ENCODE data around the gene ITM2B. TPM values are rescaled to one million over a fixed set of nuclear protein-coding genes. Genes with fewer than 3 reads are reported as not detected.

ITM2B gene
- total RNA-seq, 1 experiment from 2014 or later, result 179 TPM

DNA sequence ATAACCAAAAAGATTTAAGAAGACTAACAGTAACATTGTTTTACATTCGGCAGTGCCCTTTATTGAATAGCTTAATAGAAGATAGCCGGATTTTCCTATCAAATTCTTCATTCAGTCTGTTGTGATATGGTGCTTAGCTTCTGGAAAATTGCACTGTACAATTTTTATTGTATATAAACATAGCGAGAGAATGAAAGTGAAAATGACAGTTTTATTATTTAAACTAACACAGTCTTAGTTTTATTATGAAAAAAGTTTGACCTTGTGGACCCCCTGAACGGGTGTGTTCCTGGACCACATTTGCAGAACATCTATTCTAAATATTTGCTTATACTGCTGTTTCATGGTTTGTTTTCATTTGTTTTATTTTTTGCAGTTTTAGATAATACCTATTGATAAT lies 8.6 kb downstream of the ITM2B start:
- ChIA-PET CTCF (interaction anchor here (0.6 kb wide), 1 partner anchor 154 kb away, joined by 3 read pairs; no protein-coding TSS in a partner anchor), POLR2A (interaction anchor here (0.6 to 2.0 kb wide), 4 partner anchors 10 to 110 kb away, joined by 3 to 10 read pairs (median 3); partner anchors contain the start of gene RB1)
- no peak for DNase-seq (ENCODE audit: unreplicated experiment)
- TF ChIP-seq, protein P1, sequence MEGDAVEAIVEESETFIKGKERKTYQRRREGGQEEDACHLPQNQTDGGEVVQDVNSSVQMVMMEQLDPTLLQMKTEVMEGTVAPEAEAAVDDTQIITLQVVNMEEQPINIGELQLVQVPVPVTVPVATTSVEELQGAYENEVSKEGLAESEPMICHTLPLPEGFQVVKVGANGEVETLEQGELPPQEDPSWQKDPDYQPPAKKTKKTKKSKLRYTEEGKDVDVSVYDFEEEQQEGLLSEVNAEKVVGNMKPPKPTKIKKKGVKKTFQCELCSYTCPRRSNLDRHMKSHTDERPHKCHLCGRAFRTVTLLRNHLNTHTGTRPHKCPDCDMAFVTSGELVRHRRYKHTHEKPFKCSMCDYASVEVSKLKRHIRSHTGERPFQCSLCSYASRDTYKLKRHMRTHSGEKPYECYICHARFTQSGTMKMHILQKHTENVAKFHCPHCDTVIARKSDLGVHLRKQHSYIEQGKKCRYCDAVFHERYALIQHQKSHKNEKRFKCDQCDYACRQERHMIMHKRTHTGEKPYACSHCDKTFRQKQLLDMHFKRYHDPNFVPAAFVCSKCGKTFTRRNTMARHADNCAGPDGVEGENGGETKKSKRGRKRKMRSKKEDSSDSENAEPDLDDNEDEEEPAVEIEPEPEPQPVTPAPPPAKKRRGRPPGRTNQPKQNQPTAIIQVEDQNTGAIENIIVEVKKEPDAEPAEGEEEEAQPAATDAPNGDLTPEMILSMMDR (IDR thresholded peaks at IDR 0.05; ENCODE audit: unreplicated experiment), result no peak
- H3K27ac Mint-ChIP-seq (ENCODE audit: low read depth, unreplicated experiment), result no peak overlapping the region
- H3K27me3 Mint-ChIP-seq (ENCODE audit: insufficient read depth, unreplicated experiment), result no peaks in the 10 kb centered on the region
- BruUV-seq (replicated peaks), result no TSS peak
- H3K4me1 Mint-ChIP-seq (ENCODE audit: insufficient read depth, unreplicated experiment), result peaks cover 18% of the 10 kb centered on the region
- peaks cover 20% of the 10 kb centered on the region for H3K36me3 Mint-ChIP-seq (ENCODE audit: insufficient read depth, unreplicated experiment)
- intact Hi-C loops (cut with micrococcal nuclease), result no loop called here
- no peak overlapping the region for H3K4me3 Mint-ChIP-seq (ENCODE audit: unreplicated experiment)
- H3K9me3 Mint-ChIP-seq (ENCODE audit: unreplicated experiment), result no peaks in the 10 kb centered on the region

DNA sequence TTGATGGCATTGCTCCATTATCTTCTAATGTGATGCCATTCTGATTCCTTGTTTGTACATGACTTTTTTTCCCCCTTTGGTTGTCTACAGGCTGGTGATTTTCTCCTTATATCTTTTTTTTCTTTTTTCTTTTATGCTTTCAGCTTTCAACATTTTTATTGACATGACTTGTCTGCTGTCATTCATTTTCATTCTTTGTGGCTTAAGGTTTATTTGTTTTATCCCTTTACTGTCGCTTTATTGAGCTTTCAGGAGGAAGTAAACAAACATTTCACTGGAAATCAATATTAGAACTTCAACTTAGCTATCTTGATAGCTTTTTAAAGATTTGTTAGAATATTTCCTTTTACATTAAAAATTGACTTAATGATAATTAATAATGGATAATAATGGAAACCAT lies 9.7 kb downstream of the ITM2B start:
- peaks cover 9% of the 10 kb centered on the region for H3K4me1 Mint-ChIP-seq (ENCODE audit: insufficient read depth, unreplicated experiment)
- TF ChIP-seq, protein P1 (IDR thresholded peaks at IDR 0.05; ENCODE audit: unreplicated experiment), result no peak
- H3K27me3 Mint-ChIP-seq (ENCODE audit: insufficient read depth, unreplicated experiment), result no peaks in the 10 kb centered on the region
- peaks cover 19% of the 10 kb centered on the region for H3K36me3 Mint-ChIP-seq (ENCODE audit: insufficient read depth, unreplicated experiment)
- no peak overlapping the region for H3K4me3 Mint-ChIP-seq (ENCODE audit: unreplicated experiment)
- H3K27ac Mint-ChIP-seq (ENCODE audit: low read depth, unreplicated experiment), result no peak overlapping the region
- no peaks in the 10 kb centered on the region for H3K9me3 Mint-ChIP-seq (ENCODE audit: unreplicated experiment)
- no TSS peak for BruUV-seq (replicated peaks)
- ChIA-PET CTCF (interaction anchor here (0.9 kb wide), 1 partner anchor 115 kb away, joined by 3 read pairs; no protein-coding TSS in a partner anchor), POLR2A (interaction anchor here (1.1 to 2.0 kb wide), 2 partner anchors 60 to 111 kb away, joined by 3 to 10 read pairs; partner anchors contain the start of gene RB1)
- DNase-seq (ENCODE audit: unreplicated experiment), result no peak
- intact Hi-C loops (cut with micrococcal nuclease), result no loop called here

DNA sequence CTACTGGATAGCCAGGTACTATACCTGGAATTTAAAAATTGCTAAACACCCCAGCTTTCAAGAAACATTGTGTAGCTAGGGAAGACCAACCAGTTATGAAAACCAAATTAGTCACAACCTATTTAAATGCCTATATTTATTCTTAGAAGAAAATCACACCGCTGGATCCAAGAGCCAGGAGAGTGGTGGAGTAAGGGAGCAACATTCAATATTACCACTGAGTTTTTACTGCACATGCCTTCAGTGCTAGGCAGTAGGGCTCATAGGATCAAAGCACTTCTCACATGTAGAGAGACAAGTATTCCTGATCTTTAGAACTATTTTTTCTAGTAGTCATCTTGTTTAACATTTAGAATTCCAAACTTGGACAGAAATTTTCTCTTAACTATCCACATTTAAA lies 11.2 kb downstream of the ITM2B start:
- TF ChIP-seq, protein P1 (IDR thresholded peaks at IDR 0.05; ENCODE audit: unreplicated experiment), result no peak
- POLR2A ChIA-PET, result interaction anchor here (2.0 kb wide), 1 partner anchor 9 kb away, joined by 8 read pairs; no protein-coding TSS in a partner anchor
- H3K27me3 Mint-ChIP-seq (ENCODE audit: insufficient read depth, unreplicated experiment), result no peaks in the 10 kb centered on the region
- peaks cover 26% of the 10 kb centered on the region for H3K36me3 Mint-ChIP-seq (ENCODE audit: insufficient read depth, unreplicated experiment)
- H3K4me1 Mint-ChIP-seq (ENCODE audit: insufficient read depth, unreplicated experiment), result peaks cover 9% of the 10 kb centered on the region
- CTCF ChIA-PET, result interaction anchor here (0.9 kb wide), 1 partner anchor 9 kb away, joined by 4 read pairs; no protein-coding TSS in a partner anchor
- no peaks in the 10 kb centered on the region for H3K9me3 Mint-ChIP-seq (ENCODE audit: unreplicated experiment)
- BruUV-seq (replicated peaks), result no TSS peak
- intact Hi-C loops (cut with micrococcal nuclease), result no loop called here
- no peak overlapping the region for H3K27ac Mint-ChIP-seq (ENCODE audit: low read depth, unreplicated experiment)
- no peak overlapping the region for H3K4me3 Mint-ChIP-seq (ENCODE audit: unreplicated experiment)
- DNase-seq (ENCODE audit: unreplicated experiment), result no peak

DNA sequence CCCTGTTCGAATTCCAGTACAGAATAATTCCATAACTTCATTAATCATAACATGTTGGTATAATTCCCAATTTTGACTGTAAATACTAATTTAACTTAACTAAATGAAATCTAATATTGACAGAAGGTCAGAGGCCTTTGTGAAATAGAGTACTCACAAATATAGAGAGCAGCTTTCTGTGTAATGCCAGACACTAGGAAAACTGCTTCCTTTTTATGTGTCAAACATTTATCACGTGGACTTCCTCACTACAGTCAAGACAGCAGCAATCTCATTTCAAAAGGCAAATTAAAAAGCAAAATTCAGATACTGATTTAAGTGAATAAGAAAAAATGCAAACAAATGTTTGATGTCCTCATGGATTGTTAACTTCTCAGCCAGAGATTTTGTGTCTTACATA lies 13.1 kb downstream of the ITM2B start:
- Mint-ChIP-seq H3K9me3 (ENCODE audit: unreplicated experiment) (no peaks in the 10 kb centered on the region), H3K36me3 (ENCODE audit: insufficient read depth, unreplicated experiment) (peaks cover 26% of the 10 kb centered on the region), H3K4me1 (ENCODE audit: insufficient read depth, unreplicated experiment) (peaks cover 9% of the 10 kb centered on the region), H3K4me3 (ENCODE audit: unreplicated experiment) (no peak overlapping the region), H3K27me3 (ENCODE audit: insufficient read depth, unreplicated experiment) (no peaks in the 10 kb centered on the region), H3K27ac (ENCODE audit: low read depth, unreplicated experiment) (no peak overlapping the region)
- ChIA-PET POLR2A (interaction anchor here (0.6 to 3.8 kb wide), 2 partner anchors 9 to 21 kb away, joined by 3 to 17 read pairs; no protein-coding TSS in a partner anchor), CTCF (no interaction called here)
- no TSS peak for BruUV-seq (replicated peaks)
- intact Hi-C loops (cut with micrococcal nuclease), result no loop called here
- TF ChIP-seq, protein P1 (IDR thresholded peaks at IDR 0.05; ENCODE audit: unreplicated experiment), result no peak
- DNase-seq (ENCODE audit: unreplicated experiment), result no peak
